ENCODE results near the gene STIM1. TPM values are rescaled to one million over a fixed set of nuclear protein-coding genes. Genes with fewer than 3 reads are reported as not detected.

STIM1 gene
- total and polyA plus RNA-seq, 10 of the 15 experiments (the other 5 are each of a cell fraction or from before 2014, with no cell fraction given), result 8.6 to 57.7 (median 29.3) TPM

DNA sequence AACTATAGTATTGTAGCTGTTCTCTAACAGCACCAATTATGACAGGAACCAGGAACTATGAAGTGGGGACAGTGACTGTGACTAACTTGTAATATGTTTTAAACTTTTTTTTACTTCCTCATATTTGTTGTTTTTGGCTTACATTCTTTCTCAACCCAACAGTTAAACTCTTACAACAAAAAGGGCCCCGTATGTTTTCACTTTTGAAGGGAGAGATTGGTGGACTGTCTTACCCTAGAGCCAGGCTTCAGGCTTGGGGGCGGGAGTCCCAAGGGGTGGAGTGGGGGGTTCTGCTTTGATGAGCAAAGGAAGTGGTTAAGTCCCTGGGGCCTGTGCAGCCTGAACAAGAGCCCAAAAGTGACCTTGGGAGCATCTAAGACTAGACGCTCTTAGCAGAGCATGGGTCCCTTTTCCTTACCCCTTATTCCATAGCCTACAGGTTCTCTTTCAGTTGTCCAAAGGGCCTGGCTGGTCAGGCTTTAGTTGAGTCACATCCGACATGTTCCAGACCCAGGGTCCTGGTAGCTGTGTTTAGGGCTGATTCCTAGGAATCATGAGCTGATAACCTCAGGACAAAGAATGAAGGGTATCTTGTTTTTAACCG, 38.8 kb downstream of the STIM1 start (continued):
- TF ChIP-seq SIN3A (IDR thresholded peaks at IDR 0.05; ENCODE audit: low read depth, low read length) (no peak), BCL11A (IDR thresholded peaks at IDR 0.05; ENCODE audit: low read depth, low read length) (peak; percentile 93), NFXL1 (IDR thresholded peaks at IDR 0.05; ENCODE audit: borderline replicate concordance) (no peak), ASH2L (IDR thresholded peaks at IDR 0.05; ENCODE audit: borderline replicate concordance, low read depth) (no peak), SP1 (IDR thresholded peaks at IDR 0.05; ENCODE audit: low read depth, low read length) (peak; percentile 91), BRCA1 (IDR thresholded peaks at IDR 0.05; ENCODE audit: low read depth, low read length) (no peak), YBX1 (IDR thresholded peaks at IDR 0.05) (0 out of 2 replicates have a peak, but pooled peaks have one; percentile 30), CREB1 (IDR thresholded peaks at IDR 0.05; ENCODE audit: low read depth) (peak; percentile 70; the same call in 1 of the 2 replicates), HDGF (IDR thresholded peaks at IDR 0.05) (no peak), KAT2A (conservative IDR thresholded peaks at IDR 0.05; ENCODE audit: control insufficient read depth, low read depth, low read length) (no peak), GATAD2B (conservative IDR thresholded peaks at IDR 0.05; ENCODE audit: low read depth) (no peak; the same call in 1 of the 2 replicates), ZBTB11 (CRISPR knock-in tag; IDR thresholded peaks at IDR 0.05) (no peak), MEF2B (IDR thresholded peaks at IDR 0.05; ENCODE audit: partially characterized antibody, poor library complexity, severe bottlenecking) (peak; percentile 100), TCF3 (IDR thresholded peaks at IDR 0.05; ENCODE audit: borderline replicate concordance, insufficient read depth, low read depth, low read length) (0 out of 2 replicates have a peak, but pooled peaks have one; percentile 59), ATF2 (IDR thresholded peaks at IDR 0.05; ENCODE audit: low read length) (peak; percentile 83), HDAC6 (IDR thresholded peaks at IDR 0.05; ENCODE audit: unreplicated experiment) (no peak), EP300 (IDR thresholded peaks at IDR 0.05; ENCODE audit: borderline replicate concordance in 1 of 2, control insufficient read depth in 1 of 2, low read depth in 2 of 2, low read length in 2 of 2) (peak; percentile 81 to 85), RCOR1 (conservative IDR thresholded peaks at IDR 0.05; ENCODE audit: low read depth, low read length) (peak; percentile 63; the same call in 1 of the 2 replicates), JUND (IDR thresholded peaks at IDR 0.05; ENCODE audit: low read depth, low read length) (no peak), DPF2 (IDR thresholded peaks at IDR 0.05) (peak; percentile 85)
- TF ChIP-seq, protein P1, sequence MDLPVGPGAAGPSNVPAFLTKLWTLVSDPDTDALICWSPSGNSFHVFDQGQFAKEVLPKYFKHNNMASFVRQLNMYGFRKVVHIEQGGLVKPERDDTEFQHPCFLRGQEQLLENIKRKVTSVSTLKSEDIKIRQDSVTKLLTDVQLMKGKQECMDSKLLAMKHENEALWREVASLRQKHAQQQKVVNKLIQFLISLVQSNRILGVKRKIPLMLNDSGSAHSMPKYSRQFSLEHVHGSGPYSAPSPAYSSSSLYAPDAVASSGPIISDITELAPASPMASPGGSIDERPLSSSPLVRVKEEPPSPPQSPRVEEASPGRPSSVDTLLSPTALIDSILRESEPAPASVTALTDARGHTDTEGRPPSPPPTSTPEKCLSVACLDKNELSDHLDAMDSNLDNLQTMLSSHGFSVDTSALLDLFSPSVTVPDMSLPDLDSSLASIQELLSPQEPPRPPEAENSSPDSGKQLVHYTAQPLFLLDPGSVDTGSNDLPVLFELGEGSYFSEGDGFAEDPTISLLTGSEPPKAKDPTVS (IDR thresholded peaks at IDR 0.05; ENCODE audit: low read depth, low read length), result no peak

Data from GM12878 (cell line).